ENCODE results near the gene PKP3. TPM values are rescaled to one million over a fixed set of nuclear protein-coding genes. Genes with fewer than 3 reads are reported as not detected.

Gene PKP3
- total and polyA plus RNA-seq, 2 donors (not counting 1 experiment from before 2014, with no cell fraction given): 0.78 TPM; not detected in 1

DNA sequence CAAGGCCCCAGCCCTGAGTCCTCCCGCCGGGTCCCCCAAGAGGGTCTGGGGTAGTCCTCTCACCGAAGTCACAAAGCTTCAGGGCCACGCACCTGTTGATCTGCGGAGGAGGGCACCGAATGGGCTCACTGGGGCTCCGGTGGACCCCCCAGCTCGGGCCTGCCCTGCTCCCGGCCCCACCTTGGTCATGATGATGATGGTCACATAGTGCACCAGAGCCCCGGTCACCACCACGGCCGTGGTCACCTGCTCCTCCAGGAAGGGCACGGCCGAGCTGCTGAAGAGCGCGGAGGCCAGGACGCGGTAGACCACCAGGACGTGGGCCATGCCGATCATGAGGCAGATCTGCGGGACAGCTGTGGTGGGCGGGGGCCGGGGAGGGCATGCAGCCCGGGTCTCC, 34.3 kb downstream of the PKP3 start:
- Histone ChIP-seq H3K4me1 (ENCODE audit: control insufficient read depth in 2 of 2, insufficient read depth in 2 of 2, low read length in 2 of 2) (no peaks in the 10 kb centered on the region), H3K9me3 (ENCODE audit: control extremely low read depth in 1 of 3, control insufficient read depth in 2 of 3, insufficient read depth in 1 of 3, low read length in 2 of 3) (peaks cover 0 to 9% (median 0%) of the 10 kb centered on the region in 3 donors), H3K9ac (ENCODE audit: low read length) (no peak overlapping the region), H4K20me1 (ENCODE audit: control insufficient read depth, insufficient read depth, low read length, poor library complexity, severe bottlenecking) (no peaks in the 10 kb centered on the region), H3K79me2 (ENCODE audit: control insufficient read depth, insufficient read depth, low read length) (no peaks in the 10 kb centered on the region), H2AFZ (ENCODE audit: insufficient read depth, low read depth, low read length, poor library complexity, severe bottlenecking) (no peak overlapping the region), H3K27ac (ENCODE audit: low read length in 2 of 2) (no peak overlapping the region), H3K27me3 (replicated peaks in 1 of 4; ENCODE audit: control extremely low read depth in 1 of 4, control insufficient read depth in 3 of 4, insufficient read depth in 4 of 4, low read length in 3 of 4) (no peaks in the 10 kb centered on the region), H3K4me2 (replicated peaks; ENCODE audit: low read depth, low read length, poor library complexity, severe bottlenecking) (no peak overlapping the region), H3K36me3 (replicated peaks in 1 of 2; ENCODE audit: control extremely low read depth in 1 of 2, control insufficient read depth in 1 of 2, extremely low read depth in 1 of 2, insufficient read depth in 2 of 2, low read length in 1 of 2) (no peaks in the 10 kb centered on the region), H3K4me3 (ENCODE audit: control extremely low read depth in 1 of 5, extremely low read depth in 1 of 5, insufficient read depth in 1 of 5, low read depth in 2 of 5, low read length in 4 of 5) (no peak overlapping the region)
- POLR2A ChIA-PET: interaction anchor here (0.8 kb wide), 1 partner anchor 16 kb away, joined by 3 read pairs; no protein-coding TSS in a partner anchor
- H3K9me3 Mint-ChIP-seq (ENCODE audit: insufficient read depth): no peaks in the 10 kb centered on the region
- ATAC-seq (ENCODE audit: low read depth): no peak
- WGBS (ENCODE audit: insufficient coverage): 94% methylated on average over 24 of the region's 24 CpGs
- no peak overlapping the region for H3K27ac Mint-ChIP-seq
- TF ChIP-seq, protein P1, sequence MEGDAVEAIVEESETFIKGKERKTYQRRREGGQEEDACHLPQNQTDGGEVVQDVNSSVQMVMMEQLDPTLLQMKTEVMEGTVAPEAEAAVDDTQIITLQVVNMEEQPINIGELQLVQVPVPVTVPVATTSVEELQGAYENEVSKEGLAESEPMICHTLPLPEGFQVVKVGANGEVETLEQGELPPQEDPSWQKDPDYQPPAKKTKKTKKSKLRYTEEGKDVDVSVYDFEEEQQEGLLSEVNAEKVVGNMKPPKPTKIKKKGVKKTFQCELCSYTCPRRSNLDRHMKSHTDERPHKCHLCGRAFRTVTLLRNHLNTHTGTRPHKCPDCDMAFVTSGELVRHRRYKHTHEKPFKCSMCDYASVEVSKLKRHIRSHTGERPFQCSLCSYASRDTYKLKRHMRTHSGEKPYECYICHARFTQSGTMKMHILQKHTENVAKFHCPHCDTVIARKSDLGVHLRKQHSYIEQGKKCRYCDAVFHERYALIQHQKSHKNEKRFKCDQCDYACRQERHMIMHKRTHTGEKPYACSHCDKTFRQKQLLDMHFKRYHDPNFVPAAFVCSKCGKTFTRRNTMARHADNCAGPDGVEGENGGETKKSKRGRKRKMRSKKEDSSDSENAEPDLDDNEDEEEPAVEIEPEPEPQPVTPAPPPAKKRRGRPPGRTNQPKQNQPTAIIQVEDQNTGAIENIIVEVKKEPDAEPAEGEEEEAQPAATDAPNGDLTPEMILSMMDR (IDR thresholded peaks at IDR 0.05): no peak
- no peak for TF ChIP-seq EZH2 (IDR thresholded peaks at IDR 0.05; ENCODE audit: borderline replicate concordance, insufficient read depth, low read depth, low read length, poor library complexity, severe bottlenecking)
- intact Hi-C loops (cut with micrococcal nuclease): no loop called here
- DNase-seq: no peak
- H3K4me1 Mint-ChIP-seq: no peaks in the 10 kb centered on the region
- H3K27me3 Mint-ChIP-seq: no peaks in the 10 kb centered on the region
- CTCF ChIA-PET: no interaction called here
- H3K4me3 Mint-ChIP-seq: no peak overlapping the region

- CTCF ChIA-PET: no interaction called here
- no peak for ATAC-seq (ENCODE audit: low read depth)
Observed at GRCh38 chr11:429391-429790, 35.4 kb downstream of the PKP3 start.

More at GRCh38 chr11:429391-429790, 35.4 kb downstream of the PKP3 start:
- no peak overlapping the region for H3K27ac ChIP-seq (ENCODE audit: low read length in 2 of 2)
- no peaks in the 10 kb centered on the region for H3K27me3 Mint-ChIP-seq
- no peak for DNase-seq
- H3K9ac ChIP-seq (ENCODE audit: low read length): no peak overlapping the region
- H3K27me3 ChIP-seq (replicated peaks in 1 of 4; ENCODE audit: control extremely low read depth in 1 of 4, control insufficient read depth in 3 of 4, insufficient read depth in 4 of 4, low read length in 3 of 4): no peaks in the 10 kb centered on the region
- H3K4me2 ChIP-seq (replicated peaks; ENCODE audit: low read depth, low read length, poor library complexity, severe bottlenecking): no peak overlapping the region
- H4K20me1 ChIP-seq (ENCODE audit: control insufficient read depth, insufficient read depth, low read length, poor library complexity, severe bottlenecking): no peaks in the 10 kb centered on the region
- H3K36me3 ChIP-seq (replicated peaks in 1 of 2; ENCODE audit: control extremely low read depth in 1 of 2, control insufficient read depth in 1 of 2, extremely low read depth in 1 of 2, insufficient read depth in 2 of 2, low read length in 1 of 2): no peaks in the 10 kb centered on the region
- no peak overlapping the region for H3K4me3 Mint-ChIP-seq
- intact Hi-C loops (cut with micrococcal nuclease): no loop called here
- WGBS (ENCODE audit: insufficient coverage): 96% methylated on average over 27 of the region's 27 CpGs
- TF ChIP-seq, protein P1 (IDR thresholded peaks at IDR 0.05): no peak
- TF ChIP-seq EZH2 (IDR thresholded peaks at IDR 0.05; ENCODE audit: borderline replicate concordance, insufficient read depth, low read depth, low read length, poor library complexity, severe bottlenecking): no peak
- no peaks in the 10 kb centered on the region for H3K9me3 Mint-ChIP-seq (ENCODE audit: insufficient read depth)
- H2AFZ ChIP-seq (ENCODE audit: insufficient read depth, low read depth, low read length, poor library complexity, severe bottlenecking): no peak overlapping the region
- no peaks in the 10 kb centered on the region for H3K79me2 ChIP-seq (ENCODE audit: control insufficient read depth, insufficient read depth, low read length)
- no peaks in the 10 kb centered on the region for H3K4me1 ChIP-seq (ENCODE audit: control insufficient read depth in 2 of 2, insufficient read depth in 2 of 2, low read length in 2 of 2)
- POLR2A ChIA-PET: no interaction called here
- no peak overlapping the region for H3K4me3 ChIP-seq (ENCODE audit: control extremely low read depth in 1 of 5, extremely low read depth in 1 of 5, insufficient read depth in 1 of 5, low read depth in 2 of 5, low read length in 4 of 5)
- no peaks in the 10 kb centered on the region for H3K4me1 Mint-ChIP-seq
- peaks cover 0 to 9% (median 0%) of the 10 kb centered on the region in 3 donors for H3K9me3 ChIP-seq (ENCODE audit: control extremely low read depth in 1 of 3, control insufficient read depth in 2 of 3, insufficient read depth in 1 of 3, low read length in 2 of 3)
- H3K27ac Mint-ChIP-seq: no peak overlapping the region
